Measurements from ENCODE around the gene SMIM21.

SMIM21 gene

DNA sequence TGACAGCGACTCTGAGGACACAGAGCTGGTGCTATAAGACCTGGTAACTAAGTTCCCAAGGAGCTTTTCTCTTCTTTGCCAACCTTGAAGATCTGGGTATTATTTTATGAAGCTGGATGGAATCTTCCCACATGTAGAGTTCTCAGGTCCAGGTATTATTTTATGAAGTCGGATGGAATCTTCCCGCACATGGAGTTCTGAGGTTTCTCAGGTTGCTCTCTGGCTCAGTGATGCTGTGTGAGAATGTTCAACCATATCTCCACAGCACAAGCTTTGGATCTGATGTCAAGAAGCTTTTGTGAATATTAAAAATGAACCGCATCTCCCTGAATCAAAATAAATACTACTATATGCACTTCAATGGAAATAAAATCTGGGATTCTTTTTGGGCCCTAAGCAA is at the start of gene SMIM21:
Gene SMIM21 (minus strand): TSS at position 101 of the 400 bp plus-strand sequence. CDS start 140 bp downstream, outside the sequence.
- DNase-seq (ENCODE audit: extremely low spot score) = no peak
- POLR2A ChIA-PET = no interaction called here
- CTCF ChIA-PET = interaction anchor here (1.6 kb wide), 1 partner anchor 12 kb away, joined by 4 read pairs; no protein-coding TSS in a partner anchor
- TF ChIP-seq, protein P1, sequence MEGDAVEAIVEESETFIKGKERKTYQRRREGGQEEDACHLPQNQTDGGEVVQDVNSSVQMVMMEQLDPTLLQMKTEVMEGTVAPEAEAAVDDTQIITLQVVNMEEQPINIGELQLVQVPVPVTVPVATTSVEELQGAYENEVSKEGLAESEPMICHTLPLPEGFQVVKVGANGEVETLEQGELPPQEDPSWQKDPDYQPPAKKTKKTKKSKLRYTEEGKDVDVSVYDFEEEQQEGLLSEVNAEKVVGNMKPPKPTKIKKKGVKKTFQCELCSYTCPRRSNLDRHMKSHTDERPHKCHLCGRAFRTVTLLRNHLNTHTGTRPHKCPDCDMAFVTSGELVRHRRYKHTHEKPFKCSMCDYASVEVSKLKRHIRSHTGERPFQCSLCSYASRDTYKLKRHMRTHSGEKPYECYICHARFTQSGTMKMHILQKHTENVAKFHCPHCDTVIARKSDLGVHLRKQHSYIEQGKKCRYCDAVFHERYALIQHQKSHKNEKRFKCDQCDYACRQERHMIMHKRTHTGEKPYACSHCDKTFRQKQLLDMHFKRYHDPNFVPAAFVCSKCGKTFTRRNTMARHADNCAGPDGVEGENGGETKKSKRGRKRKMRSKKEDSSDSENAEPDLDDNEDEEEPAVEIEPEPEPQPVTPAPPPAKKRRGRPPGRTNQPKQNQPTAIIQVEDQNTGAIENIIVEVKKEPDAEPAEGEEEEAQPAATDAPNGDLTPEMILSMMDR (IDR thresholded peaks at IDR 0.05; ENCODE audit: control extremely low read depth, extremely low read depth, low read depth, missing control alignments) = no peak

DNA sequence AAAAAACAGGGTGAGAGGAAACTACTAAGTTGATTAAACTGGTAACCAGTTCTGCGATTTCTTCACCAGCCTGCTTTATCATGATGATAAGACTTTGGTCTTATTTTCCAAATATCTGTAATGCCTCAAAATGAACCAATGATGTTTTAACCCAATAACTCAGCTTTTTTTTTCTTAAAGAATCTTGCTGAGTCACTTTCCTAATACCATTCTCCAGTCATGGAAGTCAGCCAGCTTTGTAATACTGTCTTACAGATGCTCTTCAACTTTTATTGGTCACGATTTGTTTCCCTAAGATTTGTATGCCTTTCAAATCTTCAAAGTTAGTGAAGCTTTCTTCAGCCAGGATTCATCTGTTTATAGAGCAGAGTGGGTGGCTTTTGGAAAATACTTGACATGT is 47.7 kb upstream of the SMIM21 start:
- no peak for DNase-seq (ENCODE audit: extremely low spot score)
- CTCF ChIA-PET = no interaction called here
- TF ChIP-seq, protein P1 (IDR thresholded peaks at IDR 0.05; ENCODE audit: control extremely low read depth, extremely low read depth, low read depth, missing control alignments) = no peak
- POLR2A ChIA-PET = no interaction called here

DNA sequence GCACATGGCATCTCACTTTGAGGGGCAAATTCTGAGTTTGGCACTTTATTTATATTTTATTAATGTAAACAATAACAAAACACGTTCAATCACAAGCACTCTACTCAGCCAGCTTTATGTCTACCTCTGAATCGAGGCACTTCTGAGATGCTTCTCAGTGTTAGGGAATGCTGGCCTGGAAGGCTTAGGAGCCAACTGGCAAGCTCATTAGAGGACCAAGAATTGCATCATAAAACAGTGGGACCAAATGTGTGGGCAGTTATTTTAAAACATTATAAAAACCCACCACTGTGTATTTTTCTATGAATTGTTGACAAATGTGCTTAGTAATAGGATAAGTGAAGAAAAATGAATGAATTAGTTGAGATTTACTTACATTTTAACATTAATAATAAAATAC is 46.8 kb upstream of the SMIM21 start:
- DNase-seq (ENCODE audit: extremely low spot score) = no peak
- TF ChIP-seq, protein P1 (IDR thresholded peaks at IDR 0.05; ENCODE audit: control extremely low read depth, extremely low read depth, low read depth, missing control alignments) = no peak
- CTCF ChIA-PET = no interaction called here
- POLR2A ChIA-PET = no interaction called here

DNA sequence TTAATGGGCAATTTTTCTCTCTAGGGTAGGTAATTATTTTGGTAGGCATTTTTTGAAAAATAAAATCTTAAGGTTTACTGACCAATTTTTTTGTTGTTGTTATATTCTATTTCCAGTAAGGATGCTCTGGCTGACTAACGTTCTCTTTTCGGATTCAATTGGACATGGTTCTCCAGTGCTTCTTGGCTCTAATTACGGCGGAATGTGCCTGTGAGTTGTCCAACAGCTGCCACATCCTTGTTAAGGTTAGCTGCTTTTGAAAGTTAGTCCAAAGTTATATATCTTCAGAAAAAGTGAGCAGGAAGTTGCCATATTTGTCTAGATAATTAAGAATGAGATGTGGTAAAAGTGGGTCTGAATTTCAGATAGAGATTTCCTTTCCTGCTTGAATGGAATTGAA is 45.8 kb upstream of the SMIM21 start:
- DNase-seq (ENCODE audit: extremely low spot score) = no peak
- ChIA-PET POLR2A (no interaction called here), CTCF (no interaction called here)
- TF ChIP-seq, protein P1 (IDR thresholded peaks at IDR 0.05; ENCODE audit: control extremely low read depth, extremely low read depth, low read depth, missing control alignments) = no peak

DNA sequence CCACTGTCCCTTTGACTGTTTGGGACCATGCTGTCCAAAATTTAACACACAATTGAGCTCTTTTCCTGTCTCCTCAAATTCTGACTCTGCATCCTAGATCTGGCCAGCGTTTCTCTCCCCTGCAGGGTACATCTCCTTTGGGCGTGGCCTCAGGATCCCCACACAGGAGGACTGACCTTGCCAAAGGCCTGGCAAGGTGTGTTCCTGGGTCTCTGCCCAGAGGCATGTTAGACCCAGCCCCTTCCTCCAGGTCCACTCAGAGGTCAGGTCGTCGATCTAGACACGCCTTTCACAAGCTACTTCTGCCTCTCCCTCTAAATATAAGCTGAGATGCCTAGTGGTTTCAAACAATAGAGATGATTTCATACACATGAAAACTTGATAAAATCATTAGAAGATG is 45.4 kb upstream of the SMIM21 start:
- POLR2A ChIA-PET = interaction anchor here (0.5 kb wide), 1 partner anchor 13 kb away, joined by 7 read pairs; no protein-coding TSS in a partner anchor
- no peak for DNase-seq (ENCODE audit: extremely low spot score)
- CTCF ChIA-PET = no interaction called here
- TF ChIP-seq, protein P1 (IDR thresholded peaks at IDR 0.05; ENCODE audit: control extremely low read depth, extremely low read depth, low read depth, missing control alignments) = no peak

DNA sequence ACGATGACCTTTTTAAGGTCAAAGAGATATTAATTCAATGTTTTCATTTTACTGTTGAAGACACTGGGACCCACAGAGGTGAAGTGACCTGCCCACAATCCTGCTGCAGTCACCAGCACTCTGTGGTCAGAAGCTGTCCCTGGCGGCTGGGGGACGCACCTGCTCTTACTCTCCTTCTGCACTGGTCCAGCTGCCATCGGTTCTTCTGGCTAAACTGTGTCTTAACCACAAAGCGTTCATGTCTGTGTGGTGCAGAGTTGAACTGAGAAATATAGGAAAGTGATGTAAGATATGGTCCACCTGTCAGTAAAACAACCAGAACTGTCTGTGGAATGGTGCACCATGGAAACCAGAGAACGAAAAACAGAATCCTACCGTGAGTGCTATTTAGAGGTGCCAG is 44.9 kb upstream of the SMIM21 start:
- ChIA-PET CTCF (no interaction called here), POLR2A (interaction anchor here (0.5 kb wide), 1 partner anchor 14 kb away, joined by 7 read pairs; no protein-coding TSS in a partner anchor)
- TF ChIP-seq, protein P1 (IDR thresholded peaks at IDR 0.05; ENCODE audit: control extremely low read depth, extremely low read depth, low read depth, missing control alignments) = no peak
- no peak for DNase-seq (ENCODE audit: extremely low spot score)

DNA sequence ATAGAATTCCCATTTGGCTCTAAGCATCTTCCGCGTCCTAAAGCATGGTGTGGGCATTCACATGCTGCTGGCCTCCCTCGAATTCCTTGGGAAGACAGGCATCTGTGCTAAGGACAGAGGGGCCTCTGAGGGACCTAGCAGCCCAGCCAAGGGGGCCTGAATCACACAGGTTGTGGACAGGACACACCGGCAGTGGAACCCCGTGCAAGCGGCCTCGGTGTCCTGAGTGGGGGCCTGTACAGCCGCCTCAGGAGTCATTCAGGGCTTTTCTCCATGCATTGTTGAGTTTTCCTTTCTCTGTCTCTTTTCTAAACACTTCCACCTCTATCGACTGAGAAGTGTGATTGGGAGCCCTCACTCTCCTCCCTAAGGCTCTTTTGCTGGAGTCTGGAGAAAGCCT is 44.3 kb upstream of the SMIM21 start:
- no peak for DNase-seq (ENCODE audit: extremely low spot score)
- CTCF ChIA-PET = no interaction called here
- POLR2A ChIA-PET = no interaction called here
- TF ChIP-seq, protein P1 (IDR thresholded peaks at IDR 0.05; ENCODE audit: control extremely low read depth, extremely low read depth, low read depth, missing control alignments) = no peak

All from GM10248 (cell line).